Stomach (tissue), 4 donors: ENCODE results near the gene CNDP2.

ENCODE experiments used
- CTCF ChIP-seq, 7 experiments: fragments of 450-650 bp in 4 of 7; fragments of 200-600 bp in 3 of 7; sonication (generic) in 3 of 7; IDR thresholded peaks; one replicate each; pipeline ENCODE4 v1.5.1; 2016 to 2019; ENCODE audit warnings: antibody characterized with exemption in 7 of 7, control low read depth in 2 of 7, mild to moderate bottlenecking in 1 of 7
- POLR2AphosphoS5 ChIP-seq, 3 donors: sonication (generic); formaldehyde crosslinking; IDR thresholded peaks; one replicate each; pipeline ENCODE4 v1.6.1; 2016; ENCODE audit warnings: antibody characterized with exemption in 3 of 3

- no peak for TF ChIP-seq CTCF (IDR thresholded peaks at IDR 0.05)
- TF ChIP-seq POLR2AphosphoS5 (IDR thresholded peaks at IDR 0.05): no peak
These were observed 17.3 kb upstream of the CNDP2 start for GRCh38 chr18:74478880-74479279.
